Measurements from ENCODE around the gene CUL5.
"Not testable (repeated sequence)": the region's sequence is repeated elsewhere in the genome, so short reads cannot be mapped to it uniquely, and the experiment has no call there.

Gene CUL5

DNA sequence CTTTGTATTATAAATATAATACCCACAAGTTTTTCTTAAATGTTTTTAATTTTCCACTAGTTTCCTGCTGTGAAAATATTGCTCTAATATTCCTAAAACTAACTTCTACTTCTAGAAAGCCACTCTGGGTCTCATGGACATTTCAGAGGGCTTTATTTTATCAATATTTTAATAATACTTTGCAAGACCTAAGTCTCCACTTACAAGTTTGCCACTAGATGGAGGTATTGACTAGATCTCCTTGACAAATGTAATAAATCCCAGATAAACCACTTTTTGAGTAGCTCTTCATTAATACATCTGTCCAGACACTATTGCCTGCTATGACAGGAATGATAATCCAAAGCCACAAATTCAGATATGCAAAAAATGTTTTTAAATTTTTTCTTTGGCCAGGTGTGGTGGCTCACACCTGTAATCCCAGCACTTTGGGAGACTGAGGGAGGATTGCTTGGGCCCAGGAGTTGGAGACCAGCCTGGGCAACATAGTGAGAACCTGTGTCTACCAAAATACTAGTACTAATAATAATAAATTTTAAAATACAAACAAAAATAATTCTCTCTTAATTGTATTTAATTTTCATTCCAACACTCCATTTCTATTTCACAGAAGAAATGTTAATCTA, 109.2 kb downstream of the CUL5 start:
- Histone ChIP-seq H3K4me1 (ENCODE audit: insufficient read depth, low read length, severe bottlenecking) (peaks cover 15% of the 10 kb centered on the region), H3K9me3 (ENCODE audit: low read length) (no peaks in the 10 kb centered on the region), H4K20me1 (ENCODE audit: insufficient read depth, low read length) (no peaks in the 10 kb centered on the region), H3K4me3 (ENCODE audit: low read depth, low read length, poor library complexity, severe bottlenecking) (no peak overlapping the region), H3K27ac (ENCODE audit: low read depth, low read length, poor library complexity, severe bottlenecking) (no peak overlapping the region), H3K27me3 (ENCODE audit: insufficient read depth, low read length) (no peaks in the 10 kb centered on the region), H3K36me3 (ENCODE audit: insufficient read depth, low read length) (no peaks in the 10 kb centered on the region), H3K9me2 (ENCODE audit: low read depth, low read length) (no peaks in the 10 kb centered on the region), H2AFZ (ENCODE audit: low read length) (no peak overlapping the region), H3K79me2 (ENCODE audit: insufficient read depth, low read length) (peaks cover 12% of the 10 kb centered on the region), H3K4me2 (ENCODE audit: low read length) (no peak overlapping the region), H3K9ac (ENCODE audit: low read length) (no peak overlapping the region), H3F3A (ENCODE audit: insufficient read depth, low read length) (no peaks in the 10 kb centered on the region)
- peak; percentile 59 for TF ChIP-seq CTCF (IDR thresholded peaks at IDR 0.05; ENCODE audit: low read length)
- TF ChIP-seq EZH2 (IDR thresholded peaks at IDR 0.05; ENCODE audit: borderline replicate concordance, low read length) = no peak

DNA sequence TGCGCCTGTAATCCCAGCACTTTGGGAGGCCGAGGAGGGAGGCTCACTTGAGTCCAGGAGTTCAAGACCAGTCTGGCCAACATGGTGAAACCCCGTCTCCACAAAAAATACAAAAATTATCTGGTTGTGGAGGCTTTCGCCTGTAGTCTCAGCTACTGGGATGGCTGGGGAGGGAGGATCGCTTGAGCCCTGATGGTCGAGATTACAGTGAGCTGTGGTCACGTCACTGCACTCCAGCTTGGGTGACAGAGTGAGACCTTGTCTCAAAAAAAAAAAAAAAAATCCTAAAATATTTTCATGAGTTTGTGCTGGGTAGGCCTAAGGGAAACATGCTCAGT, 112.2 kb downstream of the CUL5 start:
- peaks cover 36% of the 10 kb centered on the region for H3K4me1 ChIP-seq (ENCODE audit: insufficient read depth, low read length, severe bottlenecking)
- not testable (repeated sequence) for H3F3A ChIP-seq (ENCODE audit: insufficient read depth, low read length); H3K9me2 ChIP-seq (ENCODE audit: low read depth, low read length); H3K27me3 ChIP-seq (ENCODE audit: insufficient read depth, low read length); H3K36me3 ChIP-seq (ENCODE audit: insufficient read depth, low read length); H4K20me1 ChIP-seq (ENCODE audit: insufficient read depth, low read length); H3K27ac ChIP-seq (ENCODE audit: low read depth, low read length, poor library complexity, severe bottlenecking); H2AFZ ChIP-seq (ENCODE audit: low read length); H3K9me3 ChIP-seq (ENCODE audit: low read length)
- peaks cover 27% of the 10 kb centered on the region for H3K79me2 ChIP-seq (ENCODE audit: insufficient read depth, low read length)
- peak overlapping the region; percentile 80 for H3K4me3 ChIP-seq (ENCODE audit: low read depth, low read length, poor library complexity, severe bottlenecking)
- peak overlapping the region; percentile 84; the same call in 1 of the 2 replicates for H3K9ac ChIP-seq (ENCODE audit: low read length)
- peak overlapping the region; percentile 78 for H3K4me2 ChIP-seq (ENCODE audit: low read length)

- Histone ChIP-seq H3K27me3 (ENCODE audit: insufficient read depth, low read length) (no peaks in the 10 kb centered on the region), H3K79me2 (ENCODE audit: insufficient read depth, low read length) (peaks cover 27% of the 10 kb centered on the region), H3K9me2 (ENCODE audit: low read depth, low read length) (no peaks in the 10 kb centered on the region), H3K9me3 (ENCODE audit: low read length) (no peaks in the 10 kb centered on the region), H3K36me3 (ENCODE audit: insufficient read depth, low read length) (no peaks in the 10 kb centered on the region), H2AFZ (ENCODE audit: low read length) (0 out of 2 replicates have a peak within 1 kb of the TSS, but pooled peaks have one; percentile 32), H4K20me1 (ENCODE audit: insufficient read depth, low read length) (no peaks in the 10 kb centered on the region), H3K27ac (ENCODE audit: low read depth, low read length, poor library complexity, severe bottlenecking) (peak within 1 kb of the TSS; percentile 44), H3F3A (ENCODE audit: insufficient read depth, low read length) (no peaks in the 10 kb centered on the region), H3K9ac (ENCODE audit: low read length) (peak within 1 kb of the TSS; percentile 84), H3K4me2 (ENCODE audit: low read length) (peak within 1 kb of the TSS; percentile 78), H3K4me1 (ENCODE audit: insufficient read depth, low read length, severe bottlenecking) (peaks cover 36% of the 10 kb centered on the region), H3K4me3 (ENCODE audit: low read depth, low read length, poor library complexity, severe bottlenecking) (peak within 1 kb of the TSS; percentile 80)
- TF ChIP-seq EZH2 (IDR thresholded peaks at IDR 0.05; ENCODE audit: borderline replicate concordance, low read length) (no peak), CTCF (IDR thresholded peaks at IDR 0.05; ENCODE audit: low read length) (no peak)
Observed at GRCh38 chr11:108121274-108122155, 112.8 kb downstream of the CUL5 start, which contains the start of gene ACAT1. Gene ACAT1 (plus strand): TSS chr11:108121567. CDS start chr11:108121607, 40 bp downstream.
